OCI-LY7 (cell line): ENCODE measurements around the gene KRT39. TPM values are rescaled to one million over a fixed set of nuclear protein-coding genes. Genes with fewer than 3 reads are reported as not detected.
A peak's percentile ranks its signal among the peaks of the same experiment; 100 is the strongest.

Experiments
- BruUV-seq: library from RNA; stranded (reverse); fragments of 400-500 nt; replicated peaks from 2 replicates; lab custom pipeline; 2021; lab: Mats Ljungman, UMichigan
- CTCF ChIA-PET: fragments of 300-600 bp; sonication (Branson Sonifier 250); formaldehyde crosslinking; loops from one replicate; lab custom pipeline; 2022; ENCODE audit warnings: antibody characterized with exemption; ENCODE audit not compliant: unreplicated experiment; lab: Charles Lee
- POLR2A ChIA-PET: fragments of 300-600 bp; sonication (Branson Sonifier 250); formaldehyde crosslinking; loops from one replicate; lab custom pipeline; 2022; ENCODE audit warnings: antibody characterized with exemption; lab: Charles Lee
- DNase-seq: peaks from one replicate; pipeline ENCODE4 v3.0.0-alpha.2; 2015; ENCODE audit warnings: low spot score
- H2AFZ ChIP-seq: fragments of 200-600 bp; sonication (generic), shearing (Covaris generic); 2 replicates; pipeline ENCODE4 v1.6.1; 2014; ENCODE audit warnings: mild to moderate bottlenecking, antibody characterized with exemption, low read length, moderate library complexity
- H3K27ac ChIP-seq: fragments of 200-600 bp; sonication (generic); 2 replicates; pipeline ENCODE4 v1.5.1; 2014; ENCODE audit warnings: mixed run types, low read depth, mild to moderate bottlenecking, moderate library complexity, low read length, inconsistent platforms; ENCODE audit not compliant: poor library complexity, severe bottlenecking
- H3K36me3 ChIP-seq: fragments of 200-600 bp; sonication (generic); 2 replicates; pipeline ENCODE4 v1.6.1; 2014; ENCODE audit warnings: mild to moderate bottlenecking, antibody characterized with exemption, low read length, moderate library complexity, mixed read lengths; ENCODE audit not compliant: insufficient read depth
- H3K4me1 ChIP-seq: fragments of 200-600 bp; sonication (generic); 2 replicates; pipeline ENCODE4 v1.5.1; 2014; ENCODE audit warnings: mild to moderate bottlenecking, low read length; ENCODE audit not compliant: insufficient read depth, poor library complexity, severe bottlenecking
- H3K4me2 ChIP-seq: fragments of 200-600 bp; sonication (generic); 2 replicates; pipeline ENCODE4 v1.6.1; 2014; ENCODE audit warnings: mild to moderate bottlenecking, low read length
- H3K4me3 ChIP-seq: fragments of 200-600 bp; sonication (generic); 2 replicates; pipeline ENCODE4 v1.5.1; 2014; ENCODE audit warnings: mild to moderate bottlenecking, low read depth, low read length; ENCODE audit not compliant: poor library complexity, severe bottlenecking
- H3K79me2 ChIP-seq: fragments of 200-600 bp; sonication (generic); 2 replicates; pipeline ENCODE4 v1.6.1; 2016; ENCODE audit warnings: low read depth, mild to moderate bottlenecking, low read length, moderate library complexity, mixed read lengths; ENCODE audit not compliant: insufficient read depth
- H3K9me2 ChIP-seq: fragments of 200-600 bp; sonication (generic); 2 replicates; pipeline ENCODE4 v1.6.1; 2016; ENCODE audit warnings: mild to moderate bottlenecking, low read length, mixed read lengths; ENCODE audit not compliant: insufficient read depth
- H3K9me3 ChIP-seq: fragments of 200-600 bp; sonication (generic); 2 replicates; pipeline ENCODE4 v1.6.1; 2014; ENCODE audit warnings: mild to moderate bottlenecking, mixed run types, low read length, mixed read lengths
- H4K20me1 ChIP-seq: fragments of 200-600 bp; sonication (generic); 2 replicates; pipeline ENCODE4 v1.6.1; 2014; ENCODE audit warnings: mild to moderate bottlenecking, antibody characterized with exemption, low read length, moderate library complexity, mixed read lengths; ENCODE audit not compliant: insufficient read depth
- CTCF ChIP-seq: fragments of 200-600 bp; sonication (generic); conservative IDR thresholded peaks from 2 replicates; pipeline ENCODE4 v1.5.1; 2014; ENCODE audit warnings: mild to moderate bottlenecking, antibody characterized with exemption, low read length, moderate library complexity, mixed read lengths
- EZH2phosphoT487 ChIP-seq: fragments of 200-600 bp; sonication (generic); IDR thresholded peaks from 2 replicates; pipeline ENCODE4 v1.6.1; 2018; ENCODE audit warnings: low read depth, borderline replicate concordance, mild to moderate bottlenecking, mixed run types, antibody characterized with exemption, low read length, moderate library complexity, mixed read lengths
- intact Hi-C: fragments of 100-400 bp; cut with micrococcal nuclease; formaldehyde crosslinking; loops from one replicate; pipeline ENCODE4 v1.10.0; 2022; ENCODE audit not compliant: unreplicated experiment
- total RNA-seq, 2 experiments: library from RNA; depleted of rRNA in 1 of 2; stranded (reverse); fragments of >200 nt in 1 of 2; shearing (Covaris generic) in 1 of 2; gene quantifications; 2 replicates each; pipeline ENCODE4 v1.2.3, GENCODE V29; 2014 to 2022

Gene KRT39
- total RNA-seq, 2 experiments from 2014 or later = not detected

- no peaks in the 10 kb centered on the region for H3K9me2 ChIP-seq
- no peaks in the 10 kb centered on the region for H3K9me3 ChIP-seq
- ChIA-PET POLR2A (no interaction called here), CTCF (no interaction called here)
- no peaks in the 10 kb centered on the region for H4K20me1 ChIP-seq
- DNase-seq = no peak
- no peaks in the 10 kb centered on the region for H3K79me2 ChIP-seq
- no peaks in the 10 kb centered on the region for H3K36me3 ChIP-seq
- H3K4me2 ChIP-seq = no peak overlapping the region
- no TSS peak for BruUV-seq
- H3K4me1 ChIP-seq = no peaks in the 10 kb centered on the region
- intact Hi-C loops = no loop called here
- no peak overlapping the region for H3K27ac ChIP-seq
- no peak overlapping the region for H3K4me3 ChIP-seq
- TF ChIP-seq CTCF (no peak), EZH2phosphoT487 (no peak)
- no peak overlapping the region for H2AFZ ChIP-seq
Measured at GRCh38 chr17:40974366-40974765, 7.6 kb upstream of the KRT39 start.

GRCh38 chr17:40967582-40967981, 834 bp upstream of the KRT39 start:
- Histone ChIP-seq H2AFZ (no peak overlapping the region), H3K9me2 (no peaks in the 10 kb centered on the region), H4K20me1 (no peaks in the 10 kb centered on the region), H3K4me1 (no peaks in the 10 kb centered on the region), H3K4me3 (no peak overlapping the region), H3K36me3 (no peaks in the 10 kb centered on the region), H3K27ac (no peak overlapping the region), H3K9me3 (no peaks in the 10 kb centered on the region), H3K4me2 (no peak overlapping the region), H3K79me2 (no peaks in the 10 kb centered on the region)
- ChIA-PET CTCF (no interaction called here), POLR2A (no interaction called here)
- BruUV-seq = no TSS peak
- intact Hi-C loops = no loop called here
- TF ChIP-seq EZH2phosphoT487 (no peak), CTCF (no peak)
- no peak for DNase-seq

- no peaks in the 10 kb centered on the region for H3K36me3 ChIP-seq
- H3K79me2 ChIP-seq = no peaks in the 10 kb centered on the region
- TF ChIP-seq CTCF (peak; percentile 83), EZH2phosphoT487 (no peak)
- ChIA-PET CTCF (no interaction called here), POLR2A (no interaction called here)
- no peaks in the 10 kb centered on the region for H3K4me1 ChIP-seq
- DNase-seq = peak; percentile 12
- no peak overlapping the region for H3K4me2 ChIP-seq
- H3K4me3 ChIP-seq = no peak overlapping the region
- no peaks in the 10 kb centered on the region for H4K20me1 ChIP-seq
- H2AFZ ChIP-seq = no peak overlapping the region
- H3K9me2 ChIP-seq = no peaks in the 10 kb centered on the region
- intact Hi-C loops = no loop called here
- H3K27ac ChIP-seq = no peak overlapping the region
- no TSS peak for BruUV-seq
- H3K9me3 ChIP-seq = no peaks in the 10 kb centered on the region
Measured at GRCh38 chr17:40963838-40964237, 2.9 kb downstream of the KRT39 start.
